ENCODE measurements around the gene ICOS.
"Not testable (repeated sequence)": the region's sequence is repeated elsewhere in the genome, so short reads cannot be mapped to it uniquely, and the experiment has no call there.

Gene ICOS

DNA sequence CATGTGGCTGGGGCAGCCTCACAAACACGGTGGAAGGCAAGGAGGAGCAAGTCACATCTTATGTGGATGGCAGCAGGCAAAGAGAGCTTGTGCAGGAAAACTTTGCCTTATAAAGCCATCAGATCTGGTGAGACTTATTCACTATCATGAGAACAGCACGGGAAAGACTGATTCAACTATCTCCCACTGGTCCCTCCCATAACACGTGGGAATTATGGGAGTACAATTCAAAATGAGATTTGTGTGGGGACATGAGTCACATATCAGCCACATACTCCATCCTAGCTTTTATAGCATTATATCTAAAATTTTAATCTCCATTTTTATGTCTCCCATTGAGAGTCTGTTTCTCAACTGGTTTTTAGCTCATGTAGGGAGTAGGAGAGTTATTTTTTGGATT is 45.7 kb downstream of the ICOS start:
- DNase-seq = no peak

DNA sequence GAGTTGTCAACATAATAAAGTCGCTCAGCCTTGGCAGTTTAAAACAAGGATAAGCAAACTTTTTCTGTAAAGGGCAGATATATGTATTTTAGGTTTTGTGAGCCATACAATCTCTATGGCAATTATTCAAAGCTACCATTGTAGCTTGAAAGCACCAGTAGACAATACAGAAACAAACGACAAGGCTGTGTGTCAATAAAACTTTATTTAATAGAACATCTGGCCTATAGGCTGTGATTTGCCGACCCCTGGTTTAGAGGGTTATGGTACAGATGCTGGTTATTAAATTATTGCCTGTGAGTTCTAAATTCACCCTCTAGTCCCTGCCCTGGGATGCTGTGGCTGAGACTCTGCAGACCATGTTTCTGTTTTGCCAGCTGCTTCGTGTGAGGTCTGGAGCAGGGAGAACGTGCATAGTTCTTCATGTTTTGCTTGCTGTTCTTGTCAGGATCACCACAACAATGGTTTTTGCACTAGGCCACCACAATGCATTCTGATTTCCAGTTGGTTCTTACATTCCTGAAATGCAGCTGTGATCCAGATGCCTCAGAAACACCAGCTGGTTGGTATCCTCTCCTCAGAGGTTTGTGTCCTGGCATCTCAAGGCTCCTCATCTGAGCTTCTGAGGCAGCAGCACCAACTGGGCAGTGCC is 46.6 kb downstream of the ICOS start:
- DNase-seq = no peak

DNA sequence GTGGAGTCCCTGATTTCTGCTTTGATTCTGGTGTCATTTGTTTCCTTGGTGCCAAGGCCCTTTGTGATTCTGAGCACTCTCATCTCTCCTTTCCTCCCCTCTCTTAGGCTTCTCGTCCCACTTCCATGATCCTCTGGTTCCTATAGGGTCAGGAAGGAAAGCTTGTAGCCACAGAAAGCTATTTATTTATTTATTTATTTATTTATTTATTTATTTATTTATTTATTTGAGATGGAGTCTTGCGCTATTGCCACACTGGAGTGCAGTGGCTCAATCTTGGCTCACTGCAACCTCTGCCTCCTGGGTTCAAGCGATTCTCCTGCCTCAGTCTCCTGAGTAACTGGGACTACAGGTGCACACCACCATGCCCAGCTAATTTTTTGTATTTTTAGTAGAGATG is 49.4 kb downstream of the ICOS start:
- not testable (repeated sequence) for DNase-seq

DNA sequence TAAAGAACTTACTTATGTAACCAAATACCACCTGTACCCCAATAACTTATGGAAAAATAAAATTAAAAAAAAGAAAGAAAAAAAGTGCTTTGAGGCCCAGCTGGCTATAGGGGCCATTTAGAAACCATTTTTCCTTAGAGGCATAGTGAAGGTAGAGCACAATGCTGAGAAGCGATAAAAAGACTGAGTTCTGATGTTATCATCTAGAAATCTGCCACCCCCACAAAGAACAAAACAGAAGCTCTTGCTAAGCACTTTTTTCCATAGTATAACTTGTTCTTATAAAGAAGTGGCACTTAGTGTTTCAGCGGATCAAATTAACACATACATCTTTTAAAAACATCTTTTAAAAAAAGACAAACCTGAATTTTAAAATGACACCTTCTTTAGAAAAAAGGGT is 51.4 kb downstream of the ICOS start:
- DNase-seq = no peak

DNA sequence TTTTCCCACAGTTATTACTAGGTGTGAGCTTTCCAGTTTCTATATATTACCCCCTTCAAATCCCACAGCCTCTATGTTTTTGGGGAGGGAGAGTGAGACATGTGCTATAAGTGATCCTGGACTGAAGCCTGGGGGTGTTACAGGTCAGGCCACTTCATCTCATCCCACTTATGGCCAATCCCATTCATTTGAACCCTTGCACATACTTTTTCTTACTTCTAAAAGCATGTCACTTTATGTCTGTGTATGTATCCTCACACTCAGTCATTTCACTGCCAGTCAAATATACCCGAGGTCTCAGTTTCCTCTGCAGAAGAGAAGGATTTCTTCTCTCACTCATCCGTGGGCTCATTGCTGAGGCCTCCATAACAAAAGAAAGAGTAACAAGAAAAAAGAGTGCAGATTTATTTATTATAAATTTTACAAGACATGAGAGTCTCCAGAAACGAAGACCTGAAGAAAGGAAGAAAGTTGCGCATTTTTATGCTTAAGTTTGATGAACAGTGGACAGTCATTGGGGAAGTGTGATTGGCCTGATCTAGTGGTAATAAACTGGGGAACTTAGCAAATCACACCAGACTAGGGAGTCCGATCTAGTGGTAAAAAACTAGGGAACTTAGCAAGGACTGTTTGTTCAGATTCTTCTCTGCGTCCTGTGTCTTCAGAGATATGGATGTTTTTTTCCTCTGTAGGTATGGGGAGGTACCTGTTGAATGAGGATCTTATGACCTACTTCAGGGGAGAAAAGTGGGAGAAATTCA is 52.1 kb downstream of the ICOS start:
- DNase-seq = no peak

DNA sequence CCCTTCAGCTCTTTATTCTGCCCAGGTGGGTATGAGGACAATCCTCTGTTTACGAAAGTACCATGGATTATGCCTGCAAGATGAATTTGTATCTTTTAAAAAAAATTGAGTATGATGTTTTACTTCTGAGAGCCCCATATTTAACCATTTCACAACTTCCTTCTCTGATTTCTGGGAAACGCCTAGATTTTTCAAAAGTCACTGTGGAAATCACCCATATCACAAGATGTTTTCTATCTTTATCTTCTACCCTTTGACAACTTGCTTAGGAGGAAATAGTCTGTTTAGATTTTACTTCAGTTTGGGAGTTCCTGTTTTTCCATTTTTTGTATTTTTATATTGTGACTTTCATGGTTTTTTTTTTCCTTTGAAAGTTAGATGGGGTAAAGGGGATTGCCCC is 53.0 kb downstream of the ICOS start:
- DNase-seq = no peak

DNA sequence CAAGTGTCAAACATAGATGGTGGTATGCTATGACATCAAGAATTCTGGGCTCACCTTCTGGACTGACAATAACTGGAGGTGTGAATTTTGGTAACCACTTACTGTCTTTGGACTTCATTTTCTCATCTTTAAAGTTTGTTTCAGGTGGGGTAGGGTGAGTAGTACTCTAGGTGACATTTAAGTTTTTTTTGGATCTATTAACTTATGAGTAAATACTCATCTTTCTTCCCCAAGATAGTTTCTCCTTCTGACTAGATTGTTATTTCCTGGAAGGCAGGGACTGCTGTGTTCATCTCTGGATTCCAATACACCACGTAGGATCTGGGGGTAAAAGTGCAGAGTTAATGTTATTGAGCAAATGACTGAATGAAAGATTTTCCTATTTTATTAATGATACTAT is 55.9 kb downstream of the ICOS start:
- no peak for DNase-seq

DNA sequence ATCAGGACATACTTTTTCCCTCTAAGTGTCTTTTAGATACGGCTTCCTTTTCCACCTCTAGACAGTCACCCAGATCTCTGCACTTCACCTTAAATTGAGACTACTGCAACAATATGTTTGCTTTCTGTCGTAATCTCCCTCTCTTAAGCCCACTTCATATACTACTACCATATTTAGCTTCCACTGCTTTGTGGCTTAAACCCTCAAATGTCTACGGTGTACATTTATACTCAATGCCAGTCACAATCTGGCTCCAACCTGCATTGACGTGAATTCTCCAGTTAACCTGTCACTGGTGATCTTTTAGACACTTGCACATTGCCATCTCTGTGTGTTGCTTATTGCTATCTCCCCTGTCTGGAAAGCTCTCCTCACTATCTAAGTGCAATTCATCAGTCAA is 56.4 kb downstream of the ICOS start:
- DNase-seq = no peak

DNA sequence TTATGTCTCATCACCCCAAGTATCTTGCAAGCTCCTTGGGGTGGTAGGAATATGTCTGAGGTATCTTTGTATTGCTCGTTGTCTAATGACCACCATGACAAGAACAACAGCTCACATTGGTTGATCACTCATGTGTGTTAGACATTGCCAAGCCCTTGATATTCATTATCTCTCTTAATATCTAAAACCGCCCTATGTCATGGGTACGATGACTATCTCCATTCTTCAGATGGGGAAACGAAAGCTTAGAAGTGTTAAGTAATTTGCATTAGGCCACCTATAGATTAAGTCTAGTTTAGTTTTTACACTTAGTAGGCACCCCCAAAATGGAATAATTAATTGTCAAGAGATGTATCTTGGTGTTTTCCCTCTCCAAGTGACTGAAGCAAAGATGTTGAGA is 57.0 kb downstream of the ICOS start:
- no peak for DNase-seq

DNA sequence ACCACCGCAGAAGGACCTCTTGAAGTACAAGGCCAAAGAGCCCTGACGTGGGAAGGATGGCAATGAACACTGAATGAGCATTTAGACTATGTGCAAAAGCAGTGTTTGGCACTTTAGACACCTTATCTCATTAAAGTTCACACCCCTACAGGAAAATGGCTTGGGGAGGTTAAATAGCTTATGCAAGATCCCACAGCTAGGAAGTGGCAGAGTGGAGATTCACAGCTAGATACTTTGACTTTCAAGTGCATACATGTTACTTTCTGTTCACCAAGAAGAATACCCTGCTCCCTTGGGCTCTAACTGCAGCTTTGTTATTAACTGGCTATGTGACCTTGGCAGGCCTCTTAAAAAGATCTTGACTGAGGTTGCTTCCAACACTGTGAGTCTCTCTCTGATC is 58.2 kb downstream of the ICOS start:
- no peak for DNase-seq

DNA sequence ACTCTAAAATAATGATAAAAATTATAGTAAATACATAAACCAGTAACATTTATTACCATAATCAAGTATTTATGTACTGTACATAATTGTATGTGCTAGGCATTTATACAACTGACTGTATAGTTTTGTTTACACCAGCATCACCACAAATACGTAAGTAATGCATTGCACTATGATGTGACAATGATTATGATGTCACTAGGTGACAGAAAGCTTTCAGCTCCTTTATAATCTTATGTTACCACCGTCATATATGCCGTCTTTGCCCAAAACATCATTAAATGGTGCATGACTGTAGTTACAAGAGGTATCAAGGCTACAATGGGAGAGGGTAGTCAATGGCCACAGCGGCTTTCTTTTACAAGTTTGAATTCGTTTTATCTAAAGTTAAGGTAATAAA is 60.1 kb downstream of the ICOS start:
- DNase-seq = no peak

DNA sequence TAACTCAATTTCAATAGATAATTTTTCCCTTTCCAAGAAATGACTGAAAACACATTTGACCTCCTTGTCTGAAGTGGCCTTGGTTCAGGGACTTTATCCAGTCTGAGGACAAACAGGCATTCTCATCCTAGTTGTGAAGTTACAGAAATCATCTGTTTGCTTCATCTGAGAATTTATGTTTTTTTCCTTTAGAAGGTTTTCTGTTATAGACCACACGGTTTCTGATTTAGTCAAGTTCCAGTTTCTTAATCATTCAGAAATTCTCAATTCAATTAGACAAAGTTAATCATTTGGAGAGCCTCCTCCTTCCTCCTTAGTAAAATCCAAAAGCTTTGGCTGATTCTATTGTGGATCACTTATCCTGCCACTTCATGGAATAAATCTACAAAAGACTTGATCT is 60.9 kb downstream of the ICOS start:
- DNase-seq = no peak

DNA sequence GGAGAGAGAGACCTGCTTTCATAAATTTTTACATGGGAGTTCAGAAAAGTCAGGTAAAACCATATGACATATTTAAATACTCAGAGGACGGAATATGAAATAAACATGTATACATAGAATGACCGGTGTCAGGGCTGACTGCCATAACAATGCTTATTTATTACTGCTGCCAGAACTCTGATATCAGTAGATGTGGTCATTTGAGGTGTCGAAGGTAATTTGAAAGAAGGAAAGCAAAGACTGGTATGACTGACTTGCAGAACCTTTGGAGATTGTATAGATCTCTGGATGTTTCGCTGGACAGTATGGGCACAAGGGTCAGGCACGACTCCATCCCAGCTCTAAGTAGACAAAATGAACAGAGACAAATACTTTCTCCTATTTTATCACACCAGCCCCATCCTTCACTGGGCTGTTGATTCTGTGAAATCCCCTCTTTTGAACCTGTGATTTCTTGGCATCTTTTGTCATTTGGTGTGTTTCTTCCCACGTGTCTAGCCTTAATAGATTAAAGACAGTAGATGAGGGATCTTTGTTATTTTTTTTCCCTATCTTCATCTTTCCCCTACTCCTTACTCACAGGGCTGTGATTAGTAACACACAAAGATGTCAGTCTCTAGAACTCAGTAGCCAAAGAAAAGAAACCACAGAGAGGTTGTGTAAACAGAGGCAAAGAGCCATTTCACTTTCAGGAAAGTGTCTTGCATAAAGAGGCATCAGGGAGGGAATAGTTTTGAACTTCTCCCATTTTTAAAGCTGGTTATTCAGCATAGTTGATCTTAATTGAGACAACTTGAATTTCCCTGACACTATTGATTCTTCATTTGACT is 61.6 kb downstream of the ICOS start:
- DNase-seq = no peak

DNA sequence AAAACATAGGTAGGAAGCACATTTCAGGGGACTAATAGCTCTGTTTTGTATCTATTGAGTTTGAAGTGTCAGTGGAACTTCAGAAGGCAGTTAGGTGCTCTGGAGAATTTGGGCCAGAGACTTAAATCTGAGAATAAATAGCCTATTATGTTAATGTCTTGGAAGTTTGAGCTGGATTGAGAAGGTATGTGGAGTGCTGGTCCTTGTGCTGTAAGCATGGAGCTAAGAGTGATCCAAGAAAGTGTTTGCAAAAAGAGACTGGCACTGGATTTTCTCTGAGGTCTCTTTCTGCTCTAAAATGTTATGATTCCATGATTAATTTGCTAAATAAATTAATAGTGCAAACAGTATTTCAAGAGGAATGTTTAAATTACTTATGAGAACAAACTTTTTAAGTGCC is 63.3 kb downstream of the ICOS start:
- no peak for DNase-seq

DNA sequence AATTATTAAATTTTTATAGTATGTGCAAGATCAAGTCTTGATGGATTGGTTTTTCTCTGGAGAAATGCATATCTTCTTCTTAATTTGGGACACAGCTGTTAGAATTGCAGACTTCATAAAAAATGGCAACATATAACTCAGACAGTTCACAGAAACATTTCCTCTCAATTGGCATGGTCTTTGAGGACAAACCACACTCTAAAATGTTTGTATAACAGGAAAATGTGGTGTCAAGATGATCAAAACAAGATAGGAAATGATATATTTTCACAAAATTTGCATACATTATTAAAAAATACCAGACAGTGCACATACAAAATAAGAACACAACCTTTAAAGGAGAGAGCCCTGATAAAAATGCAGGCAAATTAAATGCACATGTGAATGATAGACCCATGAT is 63.9 kb downstream of the ICOS start:
- no peak for DNase-seq

DNA sequence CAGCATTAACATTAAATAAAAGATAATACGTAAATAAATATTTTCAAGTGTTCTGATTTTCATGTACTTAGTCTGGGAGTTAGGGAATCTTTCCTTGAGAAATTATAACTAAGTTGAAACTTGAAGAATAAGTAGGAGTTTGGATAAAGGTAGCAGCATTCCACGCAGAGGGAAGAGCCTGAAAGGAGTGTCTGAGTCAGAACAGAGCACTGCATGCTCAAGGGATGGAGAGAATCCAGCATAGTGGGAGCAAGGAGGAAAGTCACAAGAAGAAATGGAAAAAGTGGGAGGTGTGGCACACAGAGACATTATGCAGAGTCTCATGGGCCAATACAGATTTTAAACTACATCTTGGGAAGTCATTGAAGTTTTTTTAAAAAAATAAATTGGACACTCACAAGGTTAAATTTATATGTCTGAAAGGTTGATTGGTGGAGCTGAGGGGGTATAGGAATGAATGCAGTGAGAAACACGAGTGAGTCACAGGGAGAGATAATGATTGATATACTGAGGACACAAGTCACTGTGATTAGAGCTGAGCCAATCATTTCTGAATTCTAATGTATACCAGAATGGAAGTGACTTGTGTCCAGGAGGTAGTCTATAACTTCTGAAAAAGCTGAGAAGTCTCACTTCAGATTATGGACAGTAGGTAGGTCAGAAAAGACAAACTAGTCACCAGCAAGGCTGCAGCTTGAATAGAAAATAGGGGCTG is 66.9 kb downstream of the ICOS start:
- no peak for DNase-seq

DNA sequence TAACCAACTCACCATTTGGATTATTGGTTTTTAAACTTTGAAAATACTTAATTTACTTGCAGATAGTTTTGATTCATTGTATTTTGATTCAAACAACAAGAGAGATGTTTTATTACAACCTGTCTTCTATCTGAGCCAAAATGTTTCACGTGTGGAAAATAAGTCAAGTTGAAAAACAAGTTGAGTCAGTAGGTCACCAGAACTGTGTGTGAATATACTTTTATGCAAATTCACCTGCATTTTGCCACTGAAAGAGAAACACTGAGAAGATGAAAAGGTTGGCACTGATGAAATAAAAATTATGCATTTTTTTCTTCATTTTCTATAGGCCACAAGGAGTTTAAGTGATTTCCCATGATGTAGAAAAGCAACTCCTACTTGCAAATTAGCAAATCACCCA is 68.3 kb downstream of the ICOS start:
- no peak for DNase-seq

DNA sequence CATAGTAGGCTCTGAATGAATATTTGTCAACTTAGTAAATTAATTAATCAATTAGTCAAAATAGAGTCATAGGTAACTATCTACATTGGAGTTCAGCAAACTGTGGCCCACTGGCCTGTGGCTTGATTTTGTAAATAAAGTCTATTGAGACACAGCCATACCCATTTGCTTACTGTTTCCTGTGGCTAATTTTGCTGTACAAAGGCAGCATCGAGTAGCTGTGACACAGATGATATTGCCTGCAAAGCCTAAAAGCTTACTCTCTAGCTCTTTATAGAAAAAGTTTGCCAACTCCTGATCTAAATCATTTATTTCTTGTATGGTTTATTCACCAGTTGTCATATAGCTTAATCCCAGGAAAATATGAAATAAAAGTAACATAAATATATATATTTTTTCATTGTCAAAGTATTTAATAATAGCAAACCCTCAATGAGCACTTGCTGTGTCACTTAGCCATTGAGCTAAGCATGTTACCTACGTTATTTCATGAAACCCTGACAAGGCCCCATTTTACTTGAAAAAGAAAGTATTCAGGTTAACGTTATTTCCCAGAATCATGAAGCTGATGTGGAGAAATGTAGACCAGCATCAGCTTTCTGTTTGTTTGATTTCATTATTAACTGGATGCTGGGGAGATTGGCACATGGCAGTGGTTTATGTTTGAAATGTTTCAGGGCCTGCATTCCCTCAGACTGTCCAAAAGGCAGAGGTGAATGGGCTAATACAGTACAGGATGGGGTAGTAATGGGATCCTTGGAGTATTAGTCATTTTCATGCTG is 69.6 kb downstream of the ICOS start:
- no peak for DNase-seq

DNA sequence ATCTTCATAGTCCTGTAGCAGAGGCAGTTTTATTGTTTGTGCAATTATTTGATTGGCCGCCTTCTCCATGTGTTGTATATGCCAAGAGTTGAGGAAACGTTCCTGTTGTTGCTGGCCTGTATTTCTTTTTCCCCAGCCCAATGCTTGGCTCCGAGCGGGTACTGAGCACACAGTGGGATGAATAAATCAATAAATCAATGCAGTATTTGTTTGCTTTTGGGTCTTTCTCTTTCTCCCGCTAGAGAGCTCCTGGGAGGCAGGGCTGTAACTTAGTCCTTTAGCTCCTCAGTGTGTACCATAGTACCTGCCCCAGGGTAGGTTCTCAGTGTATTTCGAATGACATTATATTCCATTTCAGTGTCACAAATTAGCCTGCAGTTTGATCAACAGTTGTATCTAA is 71.8 kb downstream of the ICOS start:
- no peak for DNase-seq

DNA sequence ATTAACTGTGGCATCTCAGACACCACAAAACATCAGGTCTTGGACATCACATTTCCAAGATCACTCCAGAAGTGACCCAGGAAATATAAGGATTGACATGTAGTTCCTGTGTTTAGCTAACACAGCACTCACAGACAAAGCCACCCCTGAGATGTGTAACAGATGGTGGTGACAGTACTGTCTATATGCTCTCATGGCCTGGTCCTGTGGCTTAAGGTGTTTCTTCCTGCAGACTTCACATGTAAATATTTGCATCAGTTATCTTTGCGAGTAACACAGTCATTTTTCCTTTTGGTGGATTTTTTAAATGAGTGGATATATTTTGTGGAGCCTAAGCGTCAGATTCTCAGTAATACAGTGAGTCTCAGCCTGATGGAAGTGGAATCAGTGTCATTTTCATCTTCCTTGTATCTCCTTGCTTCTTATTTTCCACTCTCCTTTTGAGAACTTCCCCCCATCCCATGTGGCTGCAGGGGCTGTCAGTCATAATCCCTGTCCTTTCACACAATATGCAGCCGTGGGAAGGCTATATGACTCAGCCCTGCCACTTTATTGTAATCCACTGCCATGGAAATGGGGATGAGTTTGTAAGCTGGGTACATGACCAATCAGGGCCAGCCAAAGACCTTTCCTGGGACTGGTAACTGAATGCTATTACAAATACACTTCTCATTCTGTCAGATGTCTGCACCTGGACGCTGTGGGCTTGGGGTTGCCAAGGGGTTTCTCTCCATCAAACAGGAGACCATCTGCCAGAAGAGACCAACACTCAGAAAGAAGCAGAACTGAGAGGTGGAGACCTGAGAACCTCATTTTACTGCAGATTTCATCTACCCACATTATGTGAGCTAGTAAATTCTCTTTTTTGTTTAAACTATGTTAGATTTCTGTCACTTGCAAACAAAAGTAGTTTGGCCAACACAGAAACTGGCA is 74.3 kb downstream of the ICOS start:
- no peak for DNase-seq
